PC-3 (cell line): ENCODE results near the gene PLCB4.

Experiments
- EZH2 ChIP-seq: fragments of 300-600 bp; sonication (generic); IDR thresholded peaks from one replicate; pipeline ENCODE4 v1.6.1; 2017; ENCODE audit warnings: antibody characterized with exemption, mild to moderate bottlenecking, low read length; ENCODE audit not compliant: unreplicated experiment
- EZH2phosphoT487 ChIP-seq: fragments of 300-600 bp; sonication (generic); IDR thresholded peaks from 2 replicates; pipeline ENCODE4 v1.6.1; 2018; ENCODE audit warnings: mild to moderate bottlenecking, antibody characterized with exemption, low read length, borderline replicate concordance
- TF ChIP-seq, protein P1 (sequence below): fragments of 300-600 bp; sonication (generic); conservative IDR thresholded peaks from 2 replicates; pipeline ENCODE4 v1.5.1; 2017; ENCODE audit warnings: antibody characterized with exemption, low read depth, mild to moderate bottlenecking, low read length

DNA sequence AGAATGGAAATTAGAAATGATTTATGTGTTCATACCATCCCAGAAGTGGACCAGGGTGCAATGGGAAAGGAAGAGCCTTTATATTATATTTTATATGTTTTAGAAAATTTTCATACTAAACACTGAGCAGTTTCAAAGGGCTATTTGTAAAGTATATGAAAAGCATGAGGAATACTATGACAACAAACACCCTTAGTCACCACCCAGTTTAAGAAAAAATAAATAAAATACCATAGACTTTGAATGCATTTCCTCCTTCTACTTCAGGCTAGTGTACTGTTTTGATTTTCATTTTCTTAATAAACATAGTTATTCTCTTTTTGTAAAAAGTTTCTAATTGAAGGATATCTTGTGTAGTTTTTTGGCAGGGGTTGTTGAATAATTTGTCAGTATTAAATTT is 191.1 kb downstream of the PLCB4 start:
- TF ChIP-seq, protein P1, sequence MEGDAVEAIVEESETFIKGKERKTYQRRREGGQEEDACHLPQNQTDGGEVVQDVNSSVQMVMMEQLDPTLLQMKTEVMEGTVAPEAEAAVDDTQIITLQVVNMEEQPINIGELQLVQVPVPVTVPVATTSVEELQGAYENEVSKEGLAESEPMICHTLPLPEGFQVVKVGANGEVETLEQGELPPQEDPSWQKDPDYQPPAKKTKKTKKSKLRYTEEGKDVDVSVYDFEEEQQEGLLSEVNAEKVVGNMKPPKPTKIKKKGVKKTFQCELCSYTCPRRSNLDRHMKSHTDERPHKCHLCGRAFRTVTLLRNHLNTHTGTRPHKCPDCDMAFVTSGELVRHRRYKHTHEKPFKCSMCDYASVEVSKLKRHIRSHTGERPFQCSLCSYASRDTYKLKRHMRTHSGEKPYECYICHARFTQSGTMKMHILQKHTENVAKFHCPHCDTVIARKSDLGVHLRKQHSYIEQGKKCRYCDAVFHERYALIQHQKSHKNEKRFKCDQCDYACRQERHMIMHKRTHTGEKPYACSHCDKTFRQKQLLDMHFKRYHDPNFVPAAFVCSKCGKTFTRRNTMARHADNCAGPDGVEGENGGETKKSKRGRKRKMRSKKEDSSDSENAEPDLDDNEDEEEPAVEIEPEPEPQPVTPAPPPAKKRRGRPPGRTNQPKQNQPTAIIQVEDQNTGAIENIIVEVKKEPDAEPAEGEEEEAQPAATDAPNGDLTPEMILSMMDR: no peak
- TF ChIP-seq EZH2: no peak
- TF ChIP-seq EZH2phosphoT487: no peak
